ENCODE measurements around the gene GNG7. TPM values are rescaled to one million over a fixed set of nuclear protein-coding genes. Genes with fewer than 3 reads are reported as not detected.
"Not testable (repeated sequence)": the region's sequence is repeated elsewhere in the genome, so short reads cannot be mapped to it uniquely, and the experiment has no call there.

GNG7 gene
- total RNA-seq, 1 experiment from 2014 or later, result 0.87 TPM

- H3K27me3 Mint-ChIP-seq (ENCODE audit: unreplicated experiment), result no peaks in the 10 kb centered on the region
- BruUV-seq (replicated peaks), result no TSS peak
- no peak overlapping the region for H3K27ac Mint-ChIP-seq (ENCODE audit: unreplicated experiment)
- no peak for DNase-seq
- intact Hi-C loops (cut with micrococcal nuclease; ENCODE audit: unreplicated experiment), result no loop called here
- TF ChIP-seq CTCF (IDR thresholded peaks at IDR 0.05; ENCODE audit: unreplicated experiment), result no peak
- CTCF ChIA-PET, result no interaction called here
- no peaks in the 10 kb centered on the region for H3K4me1 Mint-ChIP-seq (ENCODE audit: low read depth, unreplicated experiment)
- no peak overlapping the region for H3K4me3 Mint-ChIP-seq (ENCODE audit: low read depth, unreplicated experiment)
- H3K36me3 Mint-ChIP-seq (ENCODE audit: insufficient read depth, unreplicated experiment), result no peaks in the 10 kb centered on the region
- no peaks in the 10 kb centered on the region for H3K9me3 Mint-ChIP-seq (ENCODE audit: low read depth, unreplicated experiment)
Measured at GRCh38 chr19:2569596-2570465, 132.7 kb downstream of the GNG7 start.

DNA sequence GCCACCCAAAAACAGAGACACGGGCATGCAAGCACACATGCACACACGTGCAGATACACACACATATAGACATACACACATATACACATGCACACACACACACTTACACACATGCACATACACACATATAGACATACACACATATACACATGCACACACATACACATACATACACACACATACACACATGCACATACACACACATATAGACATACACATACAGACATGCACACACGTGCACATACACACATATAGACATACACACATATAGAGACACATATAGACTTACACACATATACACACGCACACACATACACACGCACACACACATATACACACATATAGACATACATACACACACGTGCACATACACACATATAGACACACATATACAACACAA lies 134.5 kb downstream of the GNG7 start:
- no peak for DNase-seq
- BruUV-seq (replicated peaks), result no TSS peak
- Mint-ChIP-seq H3K36me3 (ENCODE audit: insufficient read depth, unreplicated experiment) (no peaks in the 10 kb centered on the region), H3K4me3 (ENCODE audit: low read depth, unreplicated experiment) (no peak overlapping the region), H3K4me1 (ENCODE audit: low read depth, unreplicated experiment) (no peaks in the 10 kb centered on the region), H3K27me3 (ENCODE audit: unreplicated experiment) (peaks cover 8% of the 10 kb centered on the region), H3K9me3 (ENCODE audit: low read depth, unreplicated experiment) (no peaks in the 10 kb centered on the region), H3K27ac (ENCODE audit: unreplicated experiment) (no peak overlapping the region)
- no peak for TF ChIP-seq CTCF (IDR thresholded peaks at IDR 0.05; ENCODE audit: unreplicated experiment)
- CTCF ChIA-PET, result no interaction called here
- intact Hi-C loops (cut with micrococcal nuclease; ENCODE audit: unreplicated experiment), result no loop called here

- DNase-seq, result no peak
- CTCF ChIA-PET, result no interaction called here
- peaks cover 2% of the 10 kb centered on the region for H3K4me1 Mint-ChIP-seq (ENCODE audit: low read depth, unreplicated experiment)
- no peak overlapping the region for H3K4me3 Mint-ChIP-seq (ENCODE audit: low read depth, unreplicated experiment)
- intact Hi-C loops (cut with micrococcal nuclease; ENCODE audit: unreplicated experiment), result no loop called here
- no peak for TF ChIP-seq CTCF (IDR thresholded peaks at IDR 0.05; ENCODE audit: unreplicated experiment)
- BruUV-seq (replicated peaks), result no TSS peak
- H3K9me3 Mint-ChIP-seq (ENCODE audit: low read depth, unreplicated experiment), result no peaks in the 10 kb centered on the region
- no peaks in the 10 kb centered on the region for H3K36me3 Mint-ChIP-seq (ENCODE audit: insufficient read depth, unreplicated experiment)
- no peak overlapping the region for H3K27ac Mint-ChIP-seq (ENCODE audit: unreplicated experiment)
- peaks cover 8% of the 10 kb centered on the region for H3K27me3 Mint-ChIP-seq (ENCODE audit: unreplicated experiment)
Measured at GRCh38 chr19:2567580-2567979, 134.9 kb downstream of the GNG7 start.

- not testable (repeated sequence) for H3K36me3 Mint-ChIP-seq (ENCODE audit: insufficient read depth, unreplicated experiment)
Measured at GRCh38 chr19:2563546-2563945, 138.9 kb downstream of the GNG7 start.

GRCh38 chr19:2561895-2562294 lies 140.6 kb downstream of the GNG7 start:
- peaks cover 8% of the 10 kb centered on the region for H3K27me3 Mint-ChIP-seq (ENCODE audit: unreplicated experiment)
- BruUV-seq (replicated peaks), result no TSS peak
- H3K9me3 Mint-ChIP-seq (ENCODE audit: low read depth, unreplicated experiment), result no peaks in the 10 kb centered on the region
- peaks cover 9% of the 10 kb centered on the region for H3K4me1 Mint-ChIP-seq (ENCODE audit: low read depth, unreplicated experiment)
- DNase-seq, result no peak
- no peak for TF ChIP-seq CTCF (IDR thresholded peaks at IDR 0.05; ENCODE audit: unreplicated experiment)
- H3K4me3 Mint-ChIP-seq (ENCODE audit: low read depth, unreplicated experiment), result peak overlapping the region; percentile 49
- intact Hi-C loops (cut with micrococcal nuclease; ENCODE audit: unreplicated experiment), result no loop called here
- H3K27ac Mint-ChIP-seq (ENCODE audit: unreplicated experiment), result peak overlapping the region; percentile 30
- CTCF ChIA-PET, result no interaction called here
- no peaks in the 10 kb centered on the region for H3K36me3 Mint-ChIP-seq (ENCODE audit: insufficient read depth, unreplicated experiment)

More at GRCh38 chr19:2563546-2563945, 138.9 kb downstream of the GNG7 start:
- H3K27ac Mint-ChIP-seq (ENCODE audit: unreplicated experiment); H3K9me3 Mint-ChIP-seq (ENCODE audit: low read depth, unreplicated experiment); H3K4me1 Mint-ChIP-seq (ENCODE audit: low read depth, unreplicated experiment); H3K4me3 Mint-ChIP-seq (ENCODE audit: low read depth, unreplicated experiment); CTCF ChIA-PET; DNase-seq; intact Hi-C loops (cut with micrococcal nuclease; ENCODE audit: unreplicated experiment); BruUV-seq (replicated peaks); H3K27me3 Mint-ChIP-seq (ENCODE audit: unreplicated experiment): not testable (repeated sequence)

Measured in Calu3 (cell line).